NT2/D1 (cell line): ENCODE data around the gene PAQR9.

ENCODE experiments used
- YY1 ChIP-seq: IDR thresholded peaks from 2 replicates; pipeline ENCODE4 v1.6.1; 2011; ENCODE audit not compliant: insufficient read length, insufficient read depth
- ZNF274 ChIP-seq: IDR thresholded peaks from 2 replicates; pipeline ENCODE4 v1.6.1; 2011; ENCODE audit warnings: mild to moderate bottlenecking, low read depth, low read length

DNA sequence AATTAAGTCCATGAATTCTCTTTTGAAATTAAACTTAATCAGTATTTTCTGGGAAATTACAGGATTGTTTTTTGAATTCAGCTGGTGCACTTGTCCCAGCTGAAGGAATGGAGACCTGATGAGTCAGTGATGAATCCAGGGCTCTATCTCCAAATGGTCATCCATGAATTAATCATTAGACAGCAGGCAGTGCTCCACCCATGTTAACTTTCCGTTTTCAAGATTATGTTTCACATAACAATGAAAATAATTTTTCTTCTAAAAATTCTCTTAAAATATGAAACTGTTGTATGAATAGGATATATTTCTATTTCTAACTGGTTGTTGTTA, 13.9 kb upstream of the PAQR9 start:
- no peak for TF ChIP-seq ZNF274
- no peak for TF ChIP-seq YY1
